ENCODE data around the gene RAMP1.

Gene RAMP1

GRCh38 chr2:237917696-237918374 is 58.4 kb downstream of the RAMP1 start:
- DNase-seq (ENCODE audit: low read depth), result no peak

- no peak for DNase-seq (ENCODE audit: low read depth)
Observed at GRCh38 chr2:237919593-237919992, 60.2 kb downstream of the RAMP1 start.

GRCh38 chr2:237920673-237921072 is 61.2 kb downstream of the RAMP1 start:
- DNase-seq (ENCODE audit: low read depth), result no peak

- DNase-seq (ENCODE audit: low read depth), result no peak
Observed at GRCh38 chr2:237921967-237922492, 62.6 kb downstream of the RAMP1 start.

GRCh38 chr2:237922641-237923361 is 63.4 kb downstream of the RAMP1 start:
- DNase-seq (ENCODE audit: low read depth), result no peak

GRCh38 chr2:237923481-237924163 is 64.2 kb downstream of the RAMP1 start:
- peak; percentile 86 for DNase-seq (ENCODE audit: low read depth)

GRCh38 chr2:237924164-237924534 is 64.7 kb downstream of the RAMP1 start:
- no peak for DNase-seq (ENCODE audit: low read depth)

GRCh38 chr2:237927135-237927534 is 67.7 kb downstream of the RAMP1 start:
- DNase-seq (ENCODE audit: low read depth), result no peak

GRCh38 chr2:237927986-237928385 is 68.6 kb downstream of the RAMP1 start:
- no peak for DNase-seq (ENCODE audit: low read depth)

- no peak for DNase-seq (ENCODE audit: low read depth)
Observed at GRCh38 chr2:237929979-237930378, 70.6 kb downstream of the RAMP1 start.

GRCh38 chr2:237931205-237931721 is 71.8 kb downstream of the RAMP1 start:
- no peak for DNase-seq (ENCODE audit: low read depth)

- DNase-seq (ENCODE audit: low read depth), result no peak
Observed at GRCh38 chr2:237932731-237933131, 73.3 kb downstream of the RAMP1 start.

GRCh38 chr2:237934186-237934585 is 74.8 kb downstream of the RAMP1 start:
- DNase-seq (ENCODE audit: low read depth), result no peak

GRCh38 chr2:237935740-237936452 is 76.5 kb downstream of the RAMP1 start:
- no peak for DNase-seq (ENCODE audit: low read depth)

GRCh38 chr2:237939251-237939650 is 79.8 kb downstream of the RAMP1 start:
- DNase-seq (ENCODE audit: low read depth), result no peak

GRCh38 chr2:237940828-237941227 is 81.4 kb downstream of the RAMP1 start:
- no peak for DNase-seq (ENCODE audit: low read depth)

GRCh38 chr2:237941239-237941638 is 81.8 kb downstream of the RAMP1 start:
- no peak for DNase-seq (ENCODE audit: low read depth)

GRCh38 chr2:237942513-237942899 is 83.1 kb downstream of the RAMP1 start:
- DNase-seq (ENCODE audit: low read depth), result no peak

- no peak for DNase-seq (ENCODE audit: low read depth)
Observed at GRCh38 chr2:237943395-237944094, 84.1 kb downstream of the RAMP1 start.

- DNase-seq (ENCODE audit: low read depth), result no peak
Observed at GRCh38 chr2:237944302-237944701, 84.9 kb downstream of the RAMP1 start.

- no peak for DNase-seq (ENCODE audit: low read depth)
Observed at GRCh38 chr2:237946423-237946822, 87.0 kb downstream of the RAMP1 start.
